Measurements from ENCODE around the gene SLC4A2.

GRCh38 chr7:151031011-151031410 lies 28.4 kb upstream of the SLC4A2 start:
- TF ChIP-seq POLR2A (IDR thresholded peaks at IDR 0.05) (no peak), CTCF (IDR thresholded peaks at IDR 0.05) (no peak)
